ENCODE data around the gene FAM186B.

DNA sequence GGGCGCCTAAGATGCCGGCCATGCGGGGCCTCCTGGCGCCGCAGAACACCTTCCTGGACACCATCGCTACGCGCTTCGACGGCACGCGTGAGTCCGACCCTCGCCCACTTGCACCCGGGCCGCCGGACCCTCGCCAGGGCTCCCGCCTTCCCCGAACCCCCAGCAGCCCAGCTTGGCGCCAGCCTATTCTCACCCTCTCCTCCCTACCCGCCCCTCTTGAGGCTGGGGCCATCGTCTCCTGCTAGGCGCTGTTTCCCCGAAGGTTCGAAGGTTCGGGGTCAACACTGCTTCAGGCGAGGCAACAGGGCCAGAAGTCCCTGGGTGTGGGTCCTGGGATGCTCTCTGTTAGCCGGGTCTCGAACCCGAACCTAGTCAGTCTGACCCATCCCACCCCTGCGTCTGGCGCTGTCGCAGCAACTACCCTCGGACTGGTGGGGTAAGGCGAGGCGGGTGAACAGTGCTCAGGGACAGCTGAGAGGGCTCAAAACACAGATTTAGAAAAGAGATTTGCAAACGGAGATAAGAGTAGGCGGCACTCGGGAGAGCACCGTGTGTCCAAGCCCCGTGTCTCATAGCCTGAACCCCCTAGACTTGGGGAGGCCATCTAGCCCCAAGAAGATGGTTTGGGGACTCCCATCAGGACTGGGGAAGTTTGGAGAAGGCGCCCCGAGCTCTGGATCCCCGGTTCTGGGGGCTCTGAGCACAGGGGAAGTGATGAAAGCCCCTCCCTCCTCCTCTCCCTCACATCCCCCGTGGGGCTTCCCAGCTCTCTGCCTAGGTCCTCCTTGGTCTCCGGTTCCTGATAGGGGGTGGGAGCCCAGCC lies 65.8 kb downstream of the FAM186B start:
- TF ChIP-seq CTCF (IDR thresholded peaks at IDR 0.05; ENCODE audit: poor library complexity): no peak
- peak; percentile 95 for TF ChIP-seq EZH2 (IDR thresholded peaks at IDR 0.05; ENCODE audit: borderline replicate concordance)

Measured in hepatocyte (in vitro differentiated cells).